Jurkat, Clone E6-1 (cell line): ENCODE results near the gene SEMA6A. TPM values are rescaled to one million over a fixed set of nuclear protein-coding genes. Genes with fewer than 3 reads are reported as not detected.

Experiments
- DNase-seq: peaks from one replicate; pipeline ENCODE4 v3.0.0-alpha.2; 2011; ENCODE audit warnings: low read depth, low spot score
- H3K4me3 ChIP-seq: 2 replicates; pipeline ENCODE4 v1.5.1; 2011; ENCODE audit warnings: mild to moderate bottlenecking, low read length, control low read depth, moderate library complexity
- polyA plus RNA-seq: library from polyadenylated mRNA; unstranded; fragments of >200 nt; gene quantifications from one replicate; pipeline ENCODE4 v1.2.1, GENCODE V29; 2012; ENCODE audit warnings: missing spikeins; ENCODE audit not compliant: insufficient read length, insufficient read depth

SEMA6A gene
- 1.2 TPM for polyA plus RNA-seq

- no peak for DNase-seq
- H3K4me3 ChIP-seq = no peak within 1 kb of the TSS
These were observed at the start of gene SEMA6A for GRCh38 chr5:116574367-116575325. TSS of gene SEMA6A (minus strand) at chr5:116574823. CDS start at chr5:116504944, 69,879 bp downstream.

- DNase-seq = no peak
These were observed 47.9 kb upstream of the SEMA6A start for GRCh38 chr5:116622375-116623050.

GRCh38 chr5:116621599-116621998 lies 47.0 kb upstream of the SEMA6A start:
- DNase-seq = no peak

More at GRCh38 chr5:116622375-116623050, 47.9 kb upstream of the SEMA6A start:
- no peak overlapping the region for H3K4me3 ChIP-seq

GRCh38 chr5:116616876-116617275 lies 42.3 kb upstream of the SEMA6A start:
- H3K4me3 ChIP-seq = no peak overlapping the region
- no peak for DNase-seq

More at GRCh38 chr5:116621599-116621998, 47.0 kb upstream of the SEMA6A start:
- no peak overlapping the region for H3K4me3 ChIP-seq

GRCh38 chr5:116614603-116614920 lies 39.9 kb upstream of the SEMA6A start:
- H3K4me3 ChIP-seq = no peak overlapping the region
- DNase-seq = no peak

GRCh38 chr5:116613445-116613844 lies 38.8 kb upstream of the SEMA6A start:
- no peak overlapping the region for H3K4me3 ChIP-seq
- DNase-seq = no peak

- DNase-seq = no peak
These were observed 37.8 kb upstream of the SEMA6A start for GRCh38 chr5:116612431-116612830.

GRCh38 chr5:116605310-116606070 lies 30.9 kb upstream of the SEMA6A start:
- no peak overlapping the region for H3K4me3 ChIP-seq
- DNase-seq = no peak

More at GRCh38 chr5:116612431-116612830, 37.8 kb upstream of the SEMA6A start:
- H3K4me3 ChIP-seq = no peak overlapping the region

- DNase-seq = no peak
- H3K4me3 ChIP-seq = no peak overlapping the region
These were observed 30.2 kb upstream of the SEMA6A start for GRCh38 chr5:116604805-116605204.

GRCh38 chr5:116600876-116601275 lies 26.3 kb upstream of the SEMA6A start:
- no peak overlapping the region for H3K4me3 ChIP-seq
- no peak for DNase-seq

- no peak for DNase-seq
- no peak overlapping the region for H3K4me3 ChIP-seq
These were observed 24.3 kb upstream of the SEMA6A start for GRCh38 chr5:116598911-116599310.

GRCh38 chr5:116595498-116595897 lies 20.9 kb upstream of the SEMA6A start:
- DNase-seq = no peak
- H3K4me3 ChIP-seq = no peak overlapping the region

- no peak for DNase-seq
- no peak overlapping the region for H3K4me3 ChIP-seq
These were observed 18.7 kb upstream of the SEMA6A start for GRCh38 chr5:116593340-116593739.

GRCh38 chr5:116585227-116585626 lies 10.6 kb upstream of the SEMA6A start:
- DNase-seq = no peak
- H3K4me3 ChIP-seq = no peak overlapping the region

GRCh38 chr5:116583862-116584222 lies 9.2 kb upstream of the SEMA6A start:
- H3K4me3 ChIP-seq = no peak overlapping the region
- DNase-seq = no peak

GRCh38 chr5:116583085-116583861 lies 8.7 kb upstream of the SEMA6A start:
- H3K4me3 ChIP-seq = no peak overlapping the region
- no peak for DNase-seq

- no peak for DNase-seq
- H3K4me3 ChIP-seq = no peak overlapping the region
These were observed 7.3 kb upstream of the SEMA6A start for GRCh38 chr5:116581910-116582309.

GRCh38 chr5:116579144-116579543 lies 4.5 kb upstream of the SEMA6A start:
- no peak for DNase-seq
- H3K4me3 ChIP-seq = no peak overlapping the region

- DNase-seq = no peak
- H3K4me3 ChIP-seq = no peak overlapping the region
These were observed 4.1 kb upstream of the SEMA6A start for GRCh38 chr5:116578676-116579075.
